ENCODE measurements around the gene SEPSECS.
"Not testable (repeated sequence)": the region's sequence is repeated elsewhere in the genome, so short reads cannot be mapped to it uniquely, and the experiment has no call there.

Gene SEPSECS

DNA sequence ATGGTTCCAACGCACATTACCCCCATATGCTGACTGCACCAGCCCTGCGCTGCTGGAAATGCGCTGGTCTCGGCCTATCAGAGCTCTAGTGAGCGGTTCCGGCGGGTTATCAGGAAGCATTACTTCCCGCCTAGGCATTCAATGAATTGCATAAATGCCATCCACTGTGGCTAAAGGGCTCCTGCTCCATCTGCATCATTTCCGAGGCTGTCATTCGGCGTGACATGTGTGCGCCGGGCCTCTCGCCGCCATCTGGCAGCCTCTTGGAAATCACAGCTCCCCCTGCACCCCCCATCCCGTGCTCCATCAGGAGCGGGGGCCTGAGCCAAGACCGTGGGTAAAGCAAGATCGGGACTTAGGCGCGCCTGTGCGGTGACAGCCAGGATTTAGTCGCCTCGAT lies 64.4 kb downstream of the SEPSECS start:
- H3K36me3 ChIP-seq (ENCODE audit: control insufficient read depth, insufficient read depth, low read length, severe bottlenecking) = no peaks in the 10 kb centered on the region
- no peak overlapping the region for H3K9ac ChIP-seq (ENCODE audit: low read length)
- H3K9me3 ChIP-seq (ENCODE audit: control insufficient read depth, low read length) = peaks cover 16% of the 10 kb centered on the region
- no peak overlapping the region for H3K4me3 ChIP-seq (ENCODE audit: low read length)
- no peaks in the 10 kb centered on the region for H3K27me3 ChIP-seq (replicated peaks; ENCODE audit: control insufficient read depth, insufficient read depth, low read length)
- no peak for DNase-seq (ENCODE audit: low read depth)
- H3K4me1 ChIP-seq (ENCODE audit: control insufficient read depth, insufficient read depth, low read length) = peaks cover 15% of the 10 kb centered on the region

DNA sequence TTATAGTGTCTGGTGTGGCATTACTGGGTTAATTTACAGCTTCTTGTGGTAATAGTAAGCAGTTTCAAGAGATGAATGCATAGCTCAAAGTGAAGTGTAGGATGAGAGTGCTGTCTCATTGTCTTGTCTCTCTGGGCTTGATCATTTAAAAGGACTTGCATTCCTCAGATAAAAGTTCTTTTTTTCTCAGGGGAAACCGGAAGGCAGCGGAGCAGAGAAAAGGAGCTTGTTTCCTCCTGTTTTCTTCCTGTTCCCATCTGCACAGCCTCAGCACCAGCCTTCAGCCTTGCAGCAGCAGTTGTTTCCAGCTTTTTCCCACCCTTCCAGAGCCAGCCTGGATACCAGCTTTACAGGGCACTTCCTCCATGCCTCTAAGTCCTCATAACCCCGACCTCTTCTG lies 68.1 kb downstream of the SEPSECS start:
- H3K36me3 ChIP-seq (ENCODE audit: control insufficient read depth, insufficient read depth, low read length, severe bottlenecking) = no peaks in the 10 kb centered on the region
- peaks cover 5% of the 10 kb centered on the region for H3K4me1 ChIP-seq (ENCODE audit: control insufficient read depth, insufficient read depth, low read length)
- DNase-seq (ENCODE audit: low read depth) = no peak
- H3K27me3 ChIP-seq (replicated peaks; ENCODE audit: control insufficient read depth, insufficient read depth, low read length) = peaks cover 11% of the 10 kb centered on the region
- H3K4me3 ChIP-seq (ENCODE audit: low read length) = no peak overlapping the region
- H3K9me3 ChIP-seq (ENCODE audit: control insufficient read depth, low read length) = peaks cover 16% of the 10 kb centered on the region
- H3K9ac ChIP-seq (ENCODE audit: low read length) = no peak overlapping the region

- H3K9ac ChIP-seq (ENCODE audit: low read length) = no peak overlapping the region
- H3K36me3 ChIP-seq (ENCODE audit: control insufficient read depth, insufficient read depth, low read length, severe bottlenecking) = no peaks in the 10 kb centered on the region
- no peak for DNase-seq (ENCODE audit: low read depth)
- H3K9me3 ChIP-seq (ENCODE audit: control insufficient read depth, low read length) = peaks cover 16% of the 10 kb centered on the region
- no peak overlapping the region for H3K4me3 ChIP-seq (ENCODE audit: low read length)
- H3K27me3 ChIP-seq (replicated peaks; ENCODE audit: control insufficient read depth, insufficient read depth, low read length) = peaks cover 19% of the 10 kb centered on the region
- peaks cover 5% of the 10 kb centered on the region for H3K4me1 ChIP-seq (ENCODE audit: control insufficient read depth, insufficient read depth, low read length)
Measured at GRCh38 chr4:25090516-25090915, 69.7 kb downstream of the SEPSECS start.

DNA sequence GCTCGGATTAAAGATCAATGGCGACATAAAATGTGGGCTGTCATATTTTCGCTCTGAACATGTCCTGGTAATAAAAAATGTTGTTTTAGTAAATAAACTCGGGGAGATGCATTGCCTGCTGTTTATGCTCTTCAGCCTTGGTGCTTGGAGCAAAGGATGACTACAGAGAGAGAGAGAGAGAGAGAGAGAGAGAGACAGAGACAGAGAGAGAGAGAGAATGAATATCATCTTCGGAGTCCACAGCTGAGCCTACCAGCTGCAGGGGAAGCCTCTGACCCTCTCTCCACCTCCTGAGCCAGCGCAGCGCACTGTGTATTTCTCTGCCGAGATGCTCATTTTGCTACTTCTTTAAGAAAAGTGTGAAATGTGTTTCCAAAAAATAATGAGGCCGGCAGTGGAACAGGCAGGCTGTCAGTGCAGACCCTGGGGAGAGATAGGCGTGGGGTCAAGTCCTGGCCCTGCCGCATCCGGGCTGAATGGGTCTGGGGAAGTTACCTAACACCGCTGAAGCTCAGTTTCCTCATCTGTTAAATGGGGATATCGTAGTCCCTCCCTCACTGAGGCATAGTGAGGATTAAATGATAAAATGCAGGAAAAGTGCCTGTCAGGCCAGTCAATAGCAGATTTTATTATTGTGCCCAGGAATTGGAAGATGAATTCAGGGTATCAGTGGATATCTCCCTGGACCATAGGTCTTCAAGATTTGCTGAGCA lies 71.0 kb downstream of the SEPSECS start:
- H3K4me1 ChIP-seq (ENCODE audit: control insufficient read depth, insufficient read depth, low read length) = peaks cover 5% of the 10 kb centered on the region
- peaks cover 19% of the 10 kb centered on the region for H3K27me3 ChIP-seq (replicated peaks; ENCODE audit: control insufficient read depth, insufficient read depth, low read length)
- H3K9ac ChIP-seq (ENCODE audit: low read length) = no peak overlapping the region
- H3K9me3 ChIP-seq (ENCODE audit: control insufficient read depth, low read length) = peaks cover 15% of the 10 kb centered on the region
- peak overlapping the region; percentile 63 for H3K4me3 ChIP-seq (ENCODE audit: low read length)
- H3K36me3 ChIP-seq (ENCODE audit: control insufficient read depth, insufficient read depth, low read length, severe bottlenecking) = no peaks in the 10 kb centered on the region
- no peak for DNase-seq (ENCODE audit: low read depth)

- H3K9ac ChIP-seq (ENCODE audit: low read length) = no peak overlapping the region
- DNase-seq (ENCODE audit: low read depth) = peak; percentile 8
- H3K9me3 ChIP-seq (ENCODE audit: control insufficient read depth, low read length) = peaks cover 6% of the 10 kb centered on the region
- H3K4me3 ChIP-seq (ENCODE audit: low read length) = peak overlapping the region; percentile 63
- H3K36me3 ChIP-seq (ENCODE audit: control insufficient read depth, insufficient read depth, low read length, severe bottlenecking) = no peaks in the 10 kb centered on the region
- peaks cover 5% of the 10 kb centered on the region for H3K4me1 ChIP-seq (ENCODE audit: control insufficient read depth, insufficient read depth, low read length)
- peaks cover 19% of the 10 kb centered on the region for H3K27me3 ChIP-seq (replicated peaks; ENCODE audit: control insufficient read depth, insufficient read depth, low read length)
Measured at GRCh38 chr4:25088093-25088952, 71.9 kb downstream of the SEPSECS start.

DNA sequence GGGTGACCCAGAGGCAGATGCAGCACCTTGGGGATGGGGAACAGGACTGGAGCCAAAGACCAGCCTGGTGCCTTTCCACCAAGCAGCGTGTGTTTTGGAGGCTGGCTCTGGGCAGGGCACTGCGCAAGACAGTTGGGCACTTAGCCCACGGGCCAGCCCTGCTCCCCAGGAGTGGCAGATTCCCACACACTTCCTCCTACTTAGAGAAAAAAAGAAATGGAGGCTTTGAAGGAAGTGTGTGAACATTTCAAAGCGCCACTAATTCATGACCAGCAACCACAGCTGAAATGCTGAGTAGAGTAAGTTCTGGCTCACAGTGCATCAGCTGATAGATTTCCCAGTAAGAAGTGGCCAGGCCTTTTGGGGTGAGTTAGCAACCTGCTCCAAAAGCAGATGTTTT lies 74.6 kb downstream of the SEPSECS start:
- H3K36me3 ChIP-seq (ENCODE audit: control insufficient read depth, insufficient read depth, low read length, severe bottlenecking) = no peaks in the 10 kb centered on the region
- no peak overlapping the region for H3K9ac ChIP-seq (ENCODE audit: low read length)
- peaks cover 5% of the 10 kb centered on the region for H3K4me1 ChIP-seq (ENCODE audit: control insufficient read depth, insufficient read depth, low read length)
- no peaks in the 10 kb centered on the region for H3K9me3 ChIP-seq (ENCODE audit: control insufficient read depth, low read length)
- no peak overlapping the region for H3K4me3 ChIP-seq (ENCODE audit: low read length)
- peaks cover 25% of the 10 kb centered on the region for H3K27me3 ChIP-seq (replicated peaks; ENCODE audit: control insufficient read depth, insufficient read depth, low read length)
- no peak for DNase-seq (ENCODE audit: low read depth)

DNA sequence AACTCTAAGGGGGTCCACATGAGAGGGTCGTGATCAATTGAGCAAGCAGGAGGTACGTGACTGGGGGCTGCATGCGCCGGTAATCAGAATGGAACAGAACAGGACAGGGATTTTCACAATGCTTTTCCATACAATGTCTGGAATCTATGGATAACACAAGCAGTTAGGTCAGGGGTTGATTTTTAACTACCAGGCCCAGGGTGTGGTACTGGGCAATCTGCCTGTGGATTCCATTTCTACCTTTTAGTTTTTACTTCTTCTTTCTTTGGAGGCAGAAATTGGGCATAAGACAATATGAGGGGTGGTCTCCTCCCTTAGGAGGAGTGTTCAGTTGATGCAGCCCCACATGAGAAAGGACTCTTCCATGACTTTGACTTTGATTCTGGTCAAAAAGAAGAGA lies 76.8 kb downstream of the SEPSECS start:
- peaks cover 20% of the 10 kb centered on the region for H3K27me3 ChIP-seq (replicated peaks; ENCODE audit: control insufficient read depth, insufficient read depth, low read length)
- not testable (repeated sequence) for H3K36me3 ChIP-seq (ENCODE audit: control insufficient read depth, insufficient read depth, low read length, severe bottlenecking); DNase-seq (ENCODE audit: low read depth); H3K4me3 ChIP-seq (ENCODE audit: low read length); H3K9me3 ChIP-seq (ENCODE audit: control insufficient read depth, low read length); H3K4me1 ChIP-seq (ENCODE audit: control insufficient read depth, insufficient read depth, low read length); H3K9ac ChIP-seq (ENCODE audit: low read length)

- Histone ChIP-seq H3K4me3 (ENCODE audit: low read length) (no peak overlapping the region), H3K9me3 (ENCODE audit: control insufficient read depth, low read length) (peaks cover 10% of the 10 kb centered on the region), H3K4me1 (ENCODE audit: control insufficient read depth, insufficient read depth, low read length) (no peaks in the 10 kb centered on the region), H3K36me3 (ENCODE audit: control insufficient read depth, insufficient read depth, low read length, severe bottlenecking) (no peaks in the 10 kb centered on the region), H3K27me3 (replicated peaks; ENCODE audit: control insufficient read depth, insufficient read depth, low read length) (peaks cover 20% of the 10 kb centered on the region), H3K9ac (ENCODE audit: low read length) (no peak overlapping the region)
- DNase-seq (ENCODE audit: low read depth) = no peak
Measured at GRCh38 chr4:25081866-25082471, 78.3 kb downstream of the SEPSECS start.

DNA sequence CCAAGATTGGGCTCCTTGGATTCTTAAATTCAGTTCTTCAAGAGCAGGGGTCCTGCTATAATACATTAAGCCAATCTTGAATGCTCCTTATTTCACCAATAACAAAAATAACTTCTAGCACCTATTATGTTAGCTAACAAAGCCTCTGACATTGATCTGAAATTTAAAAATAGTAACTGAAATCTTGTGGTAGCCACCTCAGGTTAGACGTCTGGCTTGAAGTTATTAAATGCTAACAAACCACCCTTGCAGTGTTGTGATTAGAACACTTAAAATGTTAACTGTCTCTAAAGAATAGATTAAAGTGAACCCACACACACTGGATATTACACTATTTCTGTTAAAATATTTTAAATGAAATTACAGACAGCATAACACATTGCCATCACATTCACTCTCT lies 79.7 kb downstream of the SEPSECS start:
- Histone ChIP-seq H3K27me3 (replicated peaks; ENCODE audit: control insufficient read depth, insufficient read depth, low read length) (peaks cover 15% of the 10 kb centered on the region), H3K9ac (ENCODE audit: low read length) (no peak overlapping the region), H3K4me1 (ENCODE audit: control insufficient read depth, insufficient read depth, low read length) (no peaks in the 10 kb centered on the region), H3K9me3 (ENCODE audit: control insufficient read depth, low read length) (peaks cover 10% of the 10 kb centered on the region), H3K4me3 (ENCODE audit: low read length) (no peak overlapping the region), H3K36me3 (ENCODE audit: control insufficient read depth, insufficient read depth, low read length, severe bottlenecking) (no peaks in the 10 kb centered on the region)
- DNase-seq (ENCODE audit: low read depth) = no peak

DNA sequence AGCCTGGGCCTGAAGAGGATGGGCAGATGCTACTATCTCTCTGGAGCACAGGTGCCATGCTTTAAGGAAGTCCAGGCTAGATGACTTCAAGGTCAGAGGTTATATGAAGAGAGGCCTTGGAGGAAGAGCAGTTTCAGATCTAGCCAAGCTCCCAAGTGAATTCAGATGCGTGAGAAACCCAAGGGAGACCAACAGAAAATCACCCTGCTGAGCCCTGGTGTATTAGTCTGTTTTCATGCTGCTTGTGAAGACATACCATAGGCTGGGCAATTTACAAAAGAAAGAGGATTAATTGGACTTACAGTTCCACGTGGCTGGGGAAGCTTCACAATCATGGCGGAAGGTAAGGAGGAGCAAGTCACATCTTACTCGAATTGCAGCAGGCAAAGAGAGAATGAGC lies 81.7 kb downstream of the SEPSECS start:
- Histone ChIP-seq H3K27me3 (replicated peaks; ENCODE audit: control insufficient read depth, insufficient read depth, low read length) (peaks cover 20% of the 10 kb centered on the region), H3K9ac (ENCODE audit: low read length) (no peak overlapping the region), H3K4me3 (ENCODE audit: low read length) (no peak overlapping the region), H3K4me1 (ENCODE audit: control insufficient read depth, insufficient read depth, low read length) (no peaks in the 10 kb centered on the region), H3K36me3 (ENCODE audit: control insufficient read depth, insufficient read depth, low read length, severe bottlenecking) (no peaks in the 10 kb centered on the region), H3K9me3 (ENCODE audit: control insufficient read depth, low read length) (peaks cover 10% of the 10 kb centered on the region)
- DNase-seq (ENCODE audit: low read depth) = no peak

- Histone ChIP-seq H3K36me3 (ENCODE audit: control insufficient read depth, insufficient read depth, low read length, severe bottlenecking) (no peaks in the 10 kb centered on the region), H3K4me1 (ENCODE audit: control insufficient read depth, insufficient read depth, low read length) (no peaks in the 10 kb centered on the region), H3K4me3 (ENCODE audit: low read length) (no peak overlapping the region), H3K27me3 (replicated peaks; ENCODE audit: control insufficient read depth, insufficient read depth, low read length) (peaks cover 15% of the 10 kb centered on the region), H3K9me3 (ENCODE audit: control insufficient read depth, low read length) (peaks cover 10% of the 10 kb centered on the region), H3K9ac (ENCODE audit: low read length) (no peak overlapping the region)
- DNase-seq (ENCODE audit: low read depth) = no peak
Measured at GRCh38 chr4:25076625-25077398, 83.4 kb downstream of the SEPSECS start.
